Tibial nerve (tissue), 4 donors: ENCODE results near the gene ARFGAP1. TPM values are rescaled to one million over a fixed set of nuclear protein-coding genes. Genes with fewer than 3 reads are reported as not detected.

ENCODE experiments used
- DNase-seq, 2 donors: peaks; one replicate each; pipeline ENCODE4 v3.0.0-alpha.2; 2019; ENCODE audit warnings: low spot score in 2 of 2
- H3K27ac ChIP-seq, 4 donors: fragments of 200-600 bp; sonication (generic) in 3 of 4; one replicate each; pipeline ENCODE4 v1.5.1; 2017 to 2019; ENCODE audit warnings: mild to moderate bottlenecking in 1 of 4
- H3K27me3 ChIP-seq, 2 donors: fragments of 200-600 bp; sonication (generic) in 1 of 2; one replicate each; pipeline versions ENCODE4 v1.5.1 to v1.6.0; 2017 to 2019
- H3K36me3 ChIP-seq, 3 donors: fragments of 200-600 bp; sonication (generic); one replicate each; pipeline ENCODE4 v1.5.1; 2018 to 2019
- H3K4me1 ChIP-seq, 4 donors: fragments of 200-600 bp; sonication (generic) in 3 of 4; one replicate each; pipeline ENCODE4 v1.5.1; 2017 to 2019
- H3K4me3 ChIP-seq, 4 donors: fragments of 200-600 bp; sonication (generic) in 3 of 4; one replicate each; pipeline ENCODE4 v1.5.1; 2017 to 2019; ENCODE audit warnings: mild to moderate bottlenecking in 1 of 4, moderate library complexity in 1 of 4
- H3K9me3 ChIP-seq, 4 donors: fragments of 200-600 bp; sonication (generic) in 3 of 4; one replicate each; pipeline ENCODE4 v1.5.1; 2017 to 2019
- CTCF ChIP-seq, 5 experiments: fragments of 200-600 bp in 3 of 5; fragments of 450-650 bp in 2 of 5; sonication (generic) in 3 of 5; IDR thresholded peaks; one replicate each; pipeline ENCODE4 v1.5.1; 2016 to 2019; ENCODE audit warnings: antibody characterized with exemption in 5 of 5, mild to moderate bottlenecking in 3 of 5, moderate library complexity in 2 of 5
- EP300 ChIP-seq, 2 donors: sonication (generic); formaldehyde crosslinking; IDR thresholded peaks; one replicate each; pipeline ENCODE4 v1.6.1; 2017; ENCODE audit warnings: antibody characterized with exemption in 2 of 2, mild to moderate bottlenecking in 1 of 2
- POLR2A ChIP-seq, 2 donors: fragments of 450-650 bp; IDR thresholded peaks; one replicate each; pipeline ENCODE4 v1.6.1; 2017; ENCODE audit warnings: antibody characterized with exemption in 2 of 2, mild to moderate bottlenecking in 2 of 2, moderate library complexity in 2 of 2
- WGBS, 2 donors: methylation state at CpG; one replicate each; pipeline ENCODE4 v1.1.5; 2018; 5-methylcytosine and 5-hydroxymethylcytosine counted together
- total RNA-seq, 4 donors: library from RNA; depleted of rRNA; stranded (reverse); fragments of >200 nt; gene quantifications; one replicate each; pipeline ENCODE4 v1.1.0, GENCODE V29; 2016

The ARFGAP1 gene
- total RNA-seq, 4 donors from 2014 or later = 55.3 to 124 (median 68.6) TPM

GRCh38 chr20:63328026-63328700 is 55.5 kb downstream of the ARFGAP1 start:
- H3K4me1 ChIP-seq = no peaks in the 10 kb centered on the region
- no peaks in the 10 kb centered on the region for H3K36me3 ChIP-seq
- H3K27ac ChIP-seq = no peak overlapping the region
- no peak overlapping the region for H3K4me3 ChIP-seq
- no peak for DNase-seq
- peaks cover 0 to 24% of the 10 kb centered on the region in 2 donors for H3K27me3 ChIP-seq
- 84 to 89% methylated on average over 14 to 18 of the region's 20 CpGs for WGBS, 2 donors
- peaks cover 0 to 17% (median 0%) of the 10 kb centered on the region in 4 donors for H3K9me3 ChIP-seq
- TF ChIP-seq POLR2A (IDR thresholded peaks at IDR 0.05) = no peak
- no peak for TF ChIP-seq EP300 (IDR thresholded peaks at IDR 0.05)
- no peak for TF ChIP-seq CTCF (IDR thresholded peaks at IDR 0.05)

- Histone ChIP-seq H3K36me3 (no peaks in the 10 kb centered on the region), H3K9me3 (peaks cover 0 to 17% (median 0%) of the 10 kb centered on the region in 4 donors), H3K27ac (no peak overlapping the region), H3K4me3 (no peak overlapping the region), H3K27me3 (peaks cover 0 to 26% of the 10 kb centered on the region in 2 donors), H3K4me1 (no peaks in the 10 kb centered on the region)
- no peak for DNase-seq
- 57 to 75% methylated on average over 19 to 21 of the region's 21 CpGs for WGBS, 2 donors
- TF ChIP-seq EP300 (IDR thresholded peaks at IDR 0.05) = no peak
- TF ChIP-seq POLR2A (IDR thresholded peaks at IDR 0.05) = no peak
Measured at GRCh38 chr20:63328718-63329275, 56.2 kb downstream of the ARFGAP1 start.

- Histone ChIP-seq H3K27me3 (peaks cover 0 to 26% of the 10 kb centered on the region in 2 donors), H3K27ac (no peak overlapping the region), H3K9me3 (peaks cover 0 to 17% (median 0%) of the 10 kb centered on the region in 4 donors), H3K36me3 (no peaks in the 10 kb centered on the region), H3K4me1 (no peaks in the 10 kb centered on the region), H3K4me3 (no peak overlapping the region)
- WGBS, 2 donors = 86 to 87% methylated on average over 15 of the region's 18 CpGs
- TF ChIP-seq EP300 (IDR thresholded peaks at IDR 0.05) (no peak), CTCF (IDR thresholded peaks at IDR 0.05) (no peak)
- DNase-seq = no peak
Measured at GRCh38 chr20:63329331-63330083, 56.9 kb downstream of the ARFGAP1 start.

GRCh38 chr20:63330084-63330760 is 57.6 kb downstream of the ARFGAP1 start:
- peaks cover 0 to 17% (median 0%) of the 10 kb centered on the region in 4 donors for H3K9me3 ChIP-seq
- no peak overlapping the region for H3K27ac ChIP-seq
- TF ChIP-seq POLR2A (IDR thresholded peaks at IDR 0.05) = no peak
- no peak for TF ChIP-seq EP300 (IDR thresholded peaks at IDR 0.05)
- TF ChIP-seq CTCF (IDR thresholded peaks at IDR 0.05) = no peak
- H3K4me3 ChIP-seq = no peak overlapping the region
- DNase-seq = no peak
- peaks cover 0 to 21% of the 10 kb centered on the region in 2 donors for H3K27me3 ChIP-seq
- 73 to 80% methylated on average over 20 of the region's 20 CpGs for WGBS, 2 donors
- H3K4me1 ChIP-seq = no peaks in the 10 kb centered on the region
- H3K36me3 ChIP-seq = no peaks in the 10 kb centered on the region

GRCh38 chr20:63330940-63331339 is 58.3 kb downstream of the ARFGAP1 start:
- WGBS, 2 donors = 67 to 78% methylated on average over 10 to 13 of the region's 13 CpGs
- DNase-seq = no peak
- H3K9me3 ChIP-seq = peaks cover 0 to 17% (median 0%) of the 10 kb centered on the region in 4 donors
- H3K4me3 ChIP-seq = no peak overlapping the region
- TF ChIP-seq POLR2A (IDR thresholded peaks at IDR 0.05) (no peak), CTCF (IDR thresholded peaks at IDR 0.05) (no peak), EP300 (IDR thresholded peaks at IDR 0.05) (no peak)
- H3K27ac ChIP-seq = no peak overlapping the region
- H3K4me1 ChIP-seq = no peaks in the 10 kb centered on the region
- H3K27me3 ChIP-seq = peaks cover 0 to 20% of the 10 kb centered on the region in 2 donors
- no peaks in the 10 kb centered on the region for H3K36me3 ChIP-seq
